Measurements from ENCODE around the gene MESP2. TPM values are rescaled to one million over a fixed set of nuclear protein-coding genes. Genes with fewer than 3 reads are reported as not detected.
A peak's percentile ranks its signal among the peaks of the same experiment; 100 is the strongest.

MESP2 gene
- total and polyA plus RNA-seq, 2 experiments from 2014 or later: 0.30 TPM; not detected in 1

- Histone ChIP-seq H3K36me3 (replicated peaks; ENCODE audit: insufficient read depth, low read depth) (no peaks in the 10 kb centered on the region), H2AFZ (no peak overlapping the region), H3K79me2 (peaks cover 39% of the 10 kb centered on the region), H3K4me1 (ENCODE audit: insufficient read depth) (peaks cover 26% of the 10 kb centered on the region), H4K20me1 (ENCODE audit: insufficient read depth, poor library complexity, severe bottlenecking) (no peaks in the 10 kb centered on the region), H3K9me2 (replicated peaks; ENCODE audit: insufficient read depth) (no peaks in the 10 kb centered on the region), H3K4me2 (peak overlapping the region; percentile 94), H3K27ac (peak overlapping the region; percentile 43), H3K9me3 (ENCODE audit: low read depth) (no peaks in the 10 kb centered on the region), H3K4me3 (no peak overlapping the region), H3K27me3 (peaks cover 7% of the 10 kb centered on the region)
- no peak for DNase-seq (ENCODE audit: low spot score)
- no peak for TF ChIP-seq CTCF (IDR thresholded peaks at IDR 0.05; ENCODE audit: poor library complexity)
- no peak for TF ChIP-seq EZH2 (IDR thresholded peaks at IDR 0.05; ENCODE audit: borderline replicate concordance)
- no peak for TF ChIP-seq EZH2phosphoT487 (IDR thresholded peaks at IDR 0.05; ENCODE audit: low read depth, severe bottlenecking, unreplicated experiment)
- WGBS (ENCODE audit: low lambda C conversion rate, missing lambda C conversion rate): 97% methylated on average over 7 of the region's 7 CpGs
Measured at GRCh38 chr15:89812847-89813320, 36.8 kb downstream of the MESP2 start.

- Histone ChIP-seq H3K9me2 (replicated peaks; ENCODE audit: insufficient read depth) (no peaks in the 10 kb centered on the region), H3K4me1 (ENCODE audit: insufficient read depth) (peaks cover 19% of the 10 kb centered on the region), H3K27me3 (peaks cover 7% of the 10 kb centered on the region), H2AFZ (peak overlapping the region; percentile 98), H4K20me1 (ENCODE audit: insufficient read depth, poor library complexity, severe bottlenecking) (no peaks in the 10 kb centered on the region), H3K27ac (peak overlapping the region; percentile 66), H3K36me3 (replicated peaks; ENCODE audit: insufficient read depth, low read depth) (no peaks in the 10 kb centered on the region), H3K79me2 (peaks cover 39% of the 10 kb centered on the region), H3K4me3 (peak overlapping the region; percentile 67), H3K4me2 (peak overlapping the region; percentile 94), H3K9me3 (ENCODE audit: low read depth) (no peaks in the 10 kb centered on the region)
- WGBS (ENCODE audit: low lambda C conversion rate, missing lambda C conversion rate): 87% methylated on average over 10 of the region's 13 CpGs
- DNase-seq (ENCODE audit: low spot score): no peak
- TF ChIP-seq EZH2phosphoT487 (IDR thresholded peaks at IDR 0.05; ENCODE audit: low read depth, severe bottlenecking, unreplicated experiment) (no peak), CTCF (IDR thresholded peaks at IDR 0.05; ENCODE audit: poor library complexity) (no peak), EZH2 (IDR thresholded peaks at IDR 0.05; ENCODE audit: borderline replicate concordance) (no peak)
Measured at GRCh38 chr15:89813381-89814111, 37.4 kb downstream of the MESP2 start.

- no peaks in the 10 kb centered on the region for H3K9me2 ChIP-seq (replicated peaks; ENCODE audit: insufficient read depth)
- no peaks in the 10 kb centered on the region for H3K9me3 ChIP-seq (ENCODE audit: low read depth)
- WGBS (ENCODE audit: low lambda C conversion rate, missing lambda C conversion rate): 46% methylated on average over 42 of the region's 56 CpGs
- TF ChIP-seq EZH2 (IDR thresholded peaks at IDR 0.05; ENCODE audit: borderline replicate concordance) (no peak), CTCF (IDR thresholded peaks at IDR 0.05; ENCODE audit: poor library complexity) (no peak), EZH2phosphoT487 (IDR thresholded peaks at IDR 0.05; ENCODE audit: low read depth, severe bottlenecking, unreplicated experiment) (no peak)
- H2AFZ ChIP-seq: peak overlapping the region; percentile 98
- H3K27ac ChIP-seq: peak overlapping the region; percentile 66
- H3K4me3 ChIP-seq: peak overlapping the region; percentile 67
- H3K36me3 ChIP-seq (replicated peaks; ENCODE audit: insufficient read depth, low read depth): no peaks in the 10 kb centered on the region
- peak overlapping the region; percentile 94 for H3K4me2 ChIP-seq
- peaks cover 12% of the 10 kb centered on the region for H3K4me1 ChIP-seq (ENCODE audit: insufficient read depth)
- H4K20me1 ChIP-seq (ENCODE audit: insufficient read depth, poor library complexity, severe bottlenecking): no peaks in the 10 kb centered on the region
- H3K79me2 ChIP-seq: peaks cover 38% of the 10 kb centered on the region
- peaks cover 7% of the 10 kb centered on the region for H3K27me3 ChIP-seq
- DNase-seq (ENCODE audit: low spot score): no peak
Measured at GRCh38 chr15:89814112-89814742, 38.1 kb downstream of the MESP2 start.

Measured in hepatocyte (in vitro differentiated cells).